NCI-H345 treated with DMSO at 0.1 percent for 48 hours (cell line): ENCODE measurements around the gene SIK3.

Experiments
- DNase-seq: peaks from one replicate; lab custom pipeline; 2025; ENCODE audit not compliant: unreplicated experiment; lab: John Stamatoyannopoulos, UW

The SIK3 gene

GRCh38 chr11:117010808-117011540 lies 87.3 kb downstream of the SIK3 start:
- DNase-seq = no peak

DNA sequence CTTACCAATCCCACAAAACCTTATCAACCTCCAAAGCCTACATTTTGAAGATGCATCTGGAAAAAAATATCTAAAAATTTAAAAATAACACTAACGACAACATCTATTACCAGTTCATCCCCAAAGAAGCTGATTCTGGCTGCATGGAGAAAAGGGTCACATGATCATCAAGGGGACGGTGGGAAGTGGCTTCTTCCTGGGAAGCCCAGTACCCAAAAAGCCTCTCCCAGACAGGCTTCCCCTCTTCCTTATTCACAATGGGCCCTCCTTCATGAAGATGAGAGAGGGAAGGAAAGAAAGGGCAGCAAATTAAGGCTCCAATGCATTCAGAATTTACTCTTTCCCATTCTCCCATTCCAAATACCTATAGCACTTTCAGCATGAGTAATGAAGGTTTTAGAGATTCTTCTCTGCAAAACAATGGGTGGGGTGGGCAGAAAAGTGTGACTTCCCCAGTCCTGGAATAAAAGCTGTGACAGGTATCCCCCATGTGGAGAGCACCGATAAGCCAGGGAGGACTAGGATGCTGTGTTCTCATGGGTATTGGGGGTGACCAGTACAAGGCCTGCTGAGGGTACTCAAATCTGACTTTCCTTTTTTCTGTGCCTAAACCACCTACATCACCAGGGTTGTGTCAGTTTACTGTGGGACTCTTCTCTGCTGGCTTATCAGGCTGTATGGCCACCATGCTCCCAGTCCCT lies 88.2 kb downstream of the SIK3 start:
- DNase-seq = no peak

DNA sequence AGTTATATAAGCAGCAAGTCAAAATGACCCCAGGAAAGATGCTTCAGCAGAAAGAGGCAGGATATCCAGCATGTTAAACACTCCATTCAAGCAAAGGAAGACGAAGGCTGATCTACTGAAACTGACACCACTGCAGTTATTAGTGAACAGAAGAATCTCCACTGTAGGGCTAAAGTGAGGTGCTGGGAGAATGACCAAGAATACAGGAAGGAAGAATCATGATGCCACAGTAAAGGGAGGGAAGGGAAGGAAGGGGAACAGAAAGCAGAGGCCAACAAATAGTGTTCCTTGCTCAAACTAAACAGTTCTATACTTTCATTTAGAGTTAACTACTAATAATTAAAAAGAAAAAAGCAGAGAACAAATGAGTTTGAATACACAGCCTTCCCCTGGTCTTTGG lies 92.5 kb downstream of the SIK3 start:
- DNase-seq = no peak

DNA sequence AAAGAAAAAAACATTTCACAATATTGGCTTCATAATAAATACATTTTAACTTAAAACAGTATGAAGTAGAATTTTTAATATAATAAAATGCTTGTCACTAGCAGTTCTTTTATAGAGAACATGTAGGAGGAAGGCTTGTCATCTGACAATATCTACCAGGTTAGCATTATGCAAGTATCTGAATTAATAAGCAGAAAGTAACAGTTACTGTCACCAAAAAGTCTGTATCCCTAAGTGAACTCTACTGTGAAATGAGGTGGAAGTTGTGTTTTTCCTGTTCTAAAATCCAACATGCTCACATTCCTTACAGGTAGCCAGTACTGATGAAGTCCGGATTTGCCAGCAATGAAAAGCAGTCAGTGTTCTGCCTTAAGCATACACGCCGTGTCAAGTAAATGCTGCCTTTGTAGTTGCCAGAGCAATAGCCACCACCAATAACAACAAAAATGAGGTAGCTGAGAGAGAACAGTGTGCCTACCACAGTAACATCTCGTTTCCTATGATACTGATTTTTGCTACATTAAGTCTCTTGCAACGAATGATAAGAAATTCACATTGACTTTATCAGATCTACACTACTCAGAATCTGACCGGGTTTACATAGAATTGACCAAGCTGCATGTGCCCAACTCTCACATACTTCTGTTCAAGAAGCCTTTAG lies 95.5 kb downstream of the SIK3 start:
- DNase-seq = no peak

DNA sequence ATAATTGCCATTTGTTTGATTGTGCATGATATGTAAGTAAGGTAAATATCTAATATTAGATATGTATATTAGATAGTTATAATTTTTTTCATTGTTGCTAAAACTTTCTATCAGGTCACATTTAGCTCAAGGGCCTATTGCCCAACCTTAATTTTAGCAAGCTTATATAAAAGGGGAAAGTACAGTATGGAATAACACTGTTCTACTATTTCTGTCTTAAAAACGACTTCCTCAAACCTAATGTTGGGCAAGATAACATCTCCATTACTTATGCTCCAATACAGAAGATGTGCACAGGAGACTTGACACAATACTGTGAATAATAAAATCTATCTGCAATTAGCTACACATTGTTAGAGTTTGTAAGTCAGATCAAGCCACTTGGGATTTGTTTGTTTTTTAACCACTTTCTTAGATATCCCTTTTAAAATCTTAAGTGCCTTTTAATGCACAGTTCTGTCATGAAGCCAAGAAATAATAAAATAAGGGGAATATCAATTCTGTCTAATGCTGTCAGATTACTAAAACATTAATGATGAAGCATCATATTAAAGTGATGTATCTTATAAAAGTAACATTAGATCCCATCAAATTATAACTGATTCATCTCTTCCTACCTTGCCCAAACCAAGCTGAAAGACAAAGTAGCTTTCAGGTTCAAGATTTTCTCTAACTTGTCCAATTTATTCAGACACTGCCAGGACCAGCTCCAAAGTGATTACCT lies 98.1 kb downstream of the SIK3 start:
- no peak for DNase-seq

DNA sequence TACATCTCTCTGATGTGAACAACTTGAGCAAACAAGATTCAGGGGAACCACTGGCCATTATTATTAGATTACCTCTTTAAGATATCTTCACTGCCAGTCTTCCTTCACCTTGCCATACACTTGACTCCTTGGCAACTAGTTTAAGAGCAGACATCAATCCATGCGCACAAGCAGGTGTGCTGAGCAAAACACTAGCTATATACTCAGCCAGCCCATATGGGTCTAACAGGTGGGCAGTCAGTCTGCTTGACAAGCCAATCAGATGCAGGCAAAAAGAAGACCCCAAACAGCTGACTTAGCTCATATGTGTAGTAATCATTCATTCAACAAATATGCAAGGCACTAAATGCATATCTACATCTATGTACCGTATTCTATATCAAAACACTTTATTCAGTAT lies 101.2 kb downstream of the SIK3 start:
- no peak for DNase-seq

GRCh38 chr11:116994195-116994594 lies 104.0 kb downstream of the SIK3 start:
- DNase-seq = no peak

DNA sequence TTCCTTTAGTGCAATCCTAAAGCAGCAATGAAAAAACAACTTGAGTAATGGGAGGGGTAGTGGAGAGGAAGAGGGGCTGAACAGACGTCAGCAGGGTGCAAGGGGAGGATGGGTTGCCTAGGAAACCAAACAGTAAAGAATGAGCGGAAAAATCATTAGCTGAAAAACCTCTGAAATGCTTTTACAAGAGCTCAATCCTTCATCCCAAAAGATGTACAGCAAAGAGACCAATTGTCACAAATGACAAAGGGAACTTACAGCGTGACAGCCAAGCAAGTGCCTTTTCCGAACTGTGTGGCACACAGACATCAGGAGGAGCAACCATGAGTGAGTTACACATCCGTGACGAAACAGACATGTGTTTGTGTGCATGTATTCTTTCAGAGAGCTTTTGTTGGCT lies 104.6 kb downstream of the SIK3 start:
- DNase-seq = no peak

GRCh38 chr11:116991491-116991890 lies 106.7 kb downstream of the SIK3 start:
- DNase-seq = no peak

DNA sequence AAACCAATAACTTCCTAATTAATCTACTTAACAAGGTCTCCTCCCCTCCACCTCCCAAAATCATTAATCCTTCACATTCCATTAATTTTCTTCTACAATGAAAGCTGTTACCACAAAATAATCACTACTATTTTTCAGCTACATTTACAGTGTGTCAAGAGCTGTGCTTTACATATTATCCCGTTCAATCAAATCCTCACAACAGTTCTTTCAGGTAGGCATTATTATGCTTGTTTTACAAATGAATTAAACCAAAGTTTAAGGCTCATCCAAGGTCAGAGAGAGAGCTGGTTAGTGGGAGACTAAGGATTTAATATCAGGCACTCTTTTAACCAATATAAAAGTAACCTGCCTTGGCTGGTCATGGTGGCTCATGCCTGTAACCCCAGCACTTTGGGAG lies 107.4 kb downstream of the SIK3 start:
- DNase-seq = no peak

DNA sequence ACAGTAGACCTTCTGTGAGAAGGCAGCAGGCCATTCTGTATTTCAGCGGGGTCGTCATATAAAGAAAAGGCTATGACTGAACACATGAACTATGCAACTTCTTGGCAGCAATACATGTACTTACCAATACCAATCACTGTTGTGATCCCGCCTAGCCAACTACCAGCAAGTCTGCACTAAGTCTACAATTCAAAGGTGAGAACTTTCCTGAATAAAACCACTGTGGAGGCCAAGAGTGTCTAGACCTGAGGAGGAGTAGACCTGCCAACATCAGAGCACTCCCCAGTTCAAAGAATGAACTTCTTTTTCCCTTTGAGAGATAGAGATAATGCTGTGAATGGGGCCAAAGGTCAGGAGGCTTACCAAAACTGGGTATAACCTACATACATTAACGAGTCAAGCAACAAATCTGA lies 108.2 kb downstream of the SIK3 start:
- no peak for DNase-seq

DNA sequence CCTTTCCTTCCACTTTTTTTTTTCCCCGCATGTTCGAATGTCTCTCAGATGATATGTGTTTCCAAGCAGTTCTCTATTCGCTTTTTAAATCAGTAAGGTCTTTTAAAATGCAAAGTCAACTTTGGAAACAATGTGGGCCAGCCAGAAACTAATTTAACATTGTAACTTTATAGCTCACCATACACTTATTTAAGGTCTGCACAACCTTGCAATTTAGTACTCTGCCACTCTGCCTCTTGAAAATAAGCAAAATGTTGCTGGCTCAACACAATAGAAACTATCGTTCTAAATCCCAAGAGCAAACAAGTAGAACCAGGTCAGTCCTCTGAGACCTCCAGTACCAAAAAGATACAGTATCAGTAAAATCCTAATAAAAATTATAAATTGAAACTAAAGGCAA lies 109.0 kb downstream of the SIK3 start:
- no peak for DNase-seq

DNA sequence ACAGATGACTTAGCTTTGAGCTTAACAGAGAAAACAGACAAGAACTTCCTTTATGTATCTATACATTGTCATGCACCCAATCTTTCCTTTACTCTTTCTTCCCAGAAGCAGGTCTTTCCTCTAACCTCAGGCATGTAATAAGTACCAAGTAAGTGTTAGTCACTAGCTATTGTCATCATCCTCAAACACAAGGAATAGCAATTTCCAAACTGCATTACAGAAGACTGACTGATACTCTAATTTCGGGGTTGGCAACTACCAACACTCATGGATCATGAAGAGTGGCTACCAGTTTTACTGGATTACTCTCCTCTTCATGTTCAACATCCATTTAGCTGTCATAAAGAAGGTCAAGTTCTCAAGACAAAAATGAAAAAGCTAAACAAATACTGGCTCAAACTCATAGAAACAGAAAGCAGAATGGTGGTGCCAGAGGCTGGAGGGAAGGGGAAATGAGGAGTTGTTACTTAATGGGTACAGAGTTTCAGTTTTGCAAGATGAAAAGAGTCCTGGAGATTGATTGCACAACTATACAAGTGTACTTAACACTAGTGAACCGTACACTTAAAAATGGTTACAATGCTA lies 111.6 kb downstream of the SIK3 start:
- DNase-seq = no peak

- no peak for DNase-seq
Observed at GRCh38 chr11:116984589-116984988, 113.6 kb downstream of the SIK3 start.

DNA sequence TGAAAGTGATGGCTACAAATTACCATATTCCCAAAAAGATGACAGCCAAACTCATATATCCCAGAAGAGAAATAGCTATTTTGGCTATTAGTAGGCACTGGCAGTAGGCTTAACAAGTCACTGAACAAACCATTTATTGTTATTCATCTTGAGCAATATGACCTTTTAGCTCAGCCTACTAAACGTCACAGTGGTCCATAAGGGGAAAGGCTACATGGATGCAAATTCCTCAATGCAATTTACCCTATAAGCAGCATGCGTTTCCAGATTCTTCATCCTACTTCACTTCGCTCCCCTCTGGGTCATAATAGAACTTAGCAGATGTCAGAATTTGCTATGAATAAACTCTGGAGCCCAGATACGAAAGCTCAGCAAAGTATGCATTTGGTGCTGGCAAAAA lies 114.0 kb downstream of the SIK3 start:
- DNase-seq = no peak

GRCh38 chr11:116981266-116981885 lies 116.9 kb downstream of the SIK3 start:
- DNase-seq = no peak

DNA sequence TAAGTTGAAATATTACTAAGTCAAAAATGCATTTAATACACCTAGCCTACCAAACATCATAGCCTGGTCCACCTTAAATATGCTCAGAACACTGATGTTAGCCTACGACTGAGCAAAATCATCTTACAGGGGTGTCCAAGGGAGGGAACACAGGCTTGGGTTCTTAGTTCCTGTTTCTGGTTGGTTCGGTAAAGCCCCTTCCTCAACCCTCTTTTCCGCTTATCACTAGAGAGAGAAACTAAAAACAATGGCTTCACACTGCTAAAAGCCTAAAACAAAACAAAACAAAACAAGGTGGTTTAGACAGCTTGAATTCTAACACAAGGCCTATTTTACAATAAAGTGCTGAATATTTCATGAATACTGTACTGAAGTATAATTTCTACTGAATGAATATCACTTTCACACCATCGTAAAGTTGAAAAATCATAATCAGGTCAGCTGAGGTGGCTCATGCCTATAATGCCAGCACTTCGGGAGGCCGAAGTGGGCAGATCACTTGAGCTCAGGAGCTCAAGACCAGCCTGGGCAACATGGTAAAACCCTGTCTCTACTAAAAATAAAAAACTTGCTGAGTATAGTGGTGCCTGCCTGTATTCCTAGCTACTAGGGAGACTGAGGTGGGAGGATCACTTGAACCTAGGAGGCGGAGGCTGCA lies 118.0 kb downstream of the SIK3 start:
- no peak for DNase-seq

GRCh38 chr11:116976941-116977570 lies 121.2 kb downstream of the SIK3 start:
- DNase-seq = no peak

DNA sequence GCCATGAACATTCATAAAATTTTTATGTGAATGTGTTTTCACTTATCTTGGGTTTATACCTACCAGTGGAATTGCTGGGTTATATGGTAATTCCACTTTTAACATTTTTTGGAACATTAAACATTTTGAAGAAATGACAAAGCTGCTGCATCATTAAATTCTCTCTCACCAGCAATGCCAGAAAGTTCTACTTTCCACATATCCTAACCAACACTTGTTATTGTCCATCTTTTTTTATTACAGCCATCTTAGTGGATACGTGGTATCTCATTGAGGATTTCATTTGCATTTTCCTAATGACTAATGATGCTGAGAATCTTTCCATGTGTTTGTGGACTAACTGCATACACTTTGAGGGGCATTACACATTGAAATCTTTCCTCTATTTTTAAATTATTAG lies 122.6 kb downstream of the SIK3 start:
- no peak for DNase-seq

DNA sequence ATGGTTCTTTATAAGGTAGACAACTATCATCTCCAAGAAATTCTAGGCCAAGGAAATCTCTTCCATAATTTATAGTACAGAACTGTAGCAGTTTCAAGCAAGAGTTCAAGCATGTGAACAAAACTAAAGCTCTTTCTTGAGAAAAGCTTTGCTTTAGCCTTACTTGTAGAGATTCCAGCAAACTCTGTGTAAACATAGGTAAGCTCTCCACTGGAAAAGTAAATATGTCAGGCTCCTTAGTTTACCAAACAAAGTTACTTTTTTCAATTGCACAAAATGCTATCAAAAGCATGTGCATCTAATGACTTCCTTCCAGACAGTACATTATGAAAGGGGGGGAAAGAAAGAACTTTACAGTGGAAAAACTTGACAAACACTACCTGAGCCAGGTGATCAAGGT lies 125.0 kb downstream of the SIK3 start:
- no peak for DNase-seq
